Dermis lymphatic vessel endothelial cell (primary cell): Measurements from ENCODE around the gene KCNT1. TPM values are rescaled to one million over a fixed set of nuclear protein-coding genes. Genes with fewer than 3 reads are reported as not detected.

ENCODE experiments used
- total RNA-seq: library from RNA; depleted of rRNA; stranded (reverse); fragments of >200 nt; gene quantifications from 2 replicates; pipeline ENCODE4 v1.2.1, GENCODE V29; 2014

KCNT1 gene
- total RNA-seq: not detected in 2 replicates

DNA sequence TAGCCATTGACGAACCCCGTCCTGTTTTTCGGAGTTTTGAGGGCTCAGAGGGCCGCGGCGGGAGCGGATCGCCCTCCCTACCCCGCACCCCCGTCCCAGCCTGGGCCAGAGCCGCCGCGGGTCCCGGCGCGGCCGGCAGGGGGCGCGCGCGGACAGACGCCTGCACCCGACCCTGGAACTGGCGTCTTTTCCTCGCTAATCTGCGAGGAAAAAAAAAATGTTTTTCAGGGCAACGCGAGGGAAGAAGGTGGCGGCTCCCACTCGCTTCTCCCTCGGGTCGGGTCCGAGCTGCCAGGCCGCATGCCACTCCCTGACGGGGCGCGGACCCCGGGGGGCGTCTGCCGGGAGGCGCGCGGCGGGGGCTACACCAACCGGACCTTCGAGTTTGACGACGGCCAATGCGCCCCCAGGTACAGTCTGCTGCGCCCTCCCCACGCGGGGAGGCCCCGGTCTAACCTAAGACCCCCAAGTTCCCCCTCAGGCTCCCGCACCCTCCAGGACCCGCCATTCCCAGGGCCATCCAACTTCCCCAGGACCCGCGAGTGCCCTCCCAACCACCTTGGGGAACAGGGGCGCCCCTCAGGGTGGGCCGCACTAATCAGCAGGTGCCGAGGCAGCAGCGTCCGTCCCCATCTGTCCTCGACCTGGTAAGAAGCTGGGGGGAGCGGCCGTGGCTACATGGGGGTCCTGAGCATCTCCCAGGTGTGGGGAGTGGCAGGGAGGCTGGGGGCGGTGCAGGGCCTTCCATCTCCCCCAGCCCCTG lies at the start of gene KCNT1:
Gene KCNT1, plus strand, starts transcription at position 227 of the 763 bp plus-strand sequence. Its CDS starts 74 bp downstream, at position 301.

DNA sequence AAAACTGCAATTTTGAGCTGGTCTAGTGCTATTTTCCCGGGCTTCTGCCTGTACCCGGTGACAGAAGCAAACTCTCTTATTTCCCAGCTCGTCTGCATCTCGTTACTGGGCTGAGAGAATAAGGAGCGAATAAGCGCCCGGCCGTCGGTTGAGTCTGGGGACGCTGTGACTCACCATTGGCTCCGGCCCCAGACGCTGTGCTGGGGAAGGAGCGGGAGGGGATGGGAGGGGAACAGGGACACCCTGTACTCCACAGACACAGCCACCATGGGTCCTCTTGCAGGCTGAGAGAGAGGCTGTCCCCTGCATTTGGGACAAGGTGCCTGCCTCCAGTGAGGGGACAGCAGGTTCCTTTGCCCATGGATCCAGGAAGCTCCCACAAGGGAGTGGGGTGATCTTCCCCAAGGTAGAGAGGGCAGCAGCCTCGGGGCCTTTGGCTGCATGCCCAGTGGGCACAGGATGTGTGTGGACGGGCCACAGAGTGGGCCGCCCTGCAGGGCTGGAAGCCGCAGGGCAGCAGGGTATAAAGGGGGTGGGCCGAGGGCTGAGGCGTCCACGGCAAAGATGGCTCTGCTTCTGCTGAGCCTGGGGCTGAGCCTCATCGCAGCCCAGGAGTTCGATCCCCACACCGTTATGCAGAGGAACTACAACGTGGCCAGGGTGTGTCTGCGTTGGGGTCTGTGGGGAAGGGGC lies 39.1 kb upstream of the KCNT1 start, which contains the start of gene LCN9:
Gene LCN9, plus strand, starts transcription at position 552 of the 693 bp plus-strand sequence. Its CDS starts 13 bp downstream, at position 565.

DNA sequence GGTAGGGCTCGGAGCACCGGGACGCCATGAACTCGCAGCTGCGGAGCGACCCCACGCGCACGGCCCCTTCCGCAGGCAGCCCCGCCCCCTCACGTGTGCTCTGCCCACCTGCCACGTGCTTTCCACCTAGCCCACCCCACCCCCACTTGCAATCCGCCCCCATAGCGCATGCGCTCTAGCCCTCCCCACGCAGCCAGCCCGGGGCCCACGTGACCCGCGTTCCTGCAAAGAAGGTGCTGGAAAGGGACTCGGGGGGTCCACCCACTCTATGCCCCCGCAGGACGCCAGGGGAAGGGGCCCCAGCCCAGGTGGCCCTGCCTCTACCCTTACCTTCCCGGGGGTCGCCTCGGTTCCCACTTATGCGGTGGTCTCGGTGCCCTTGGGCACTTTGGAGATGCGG lies 2.5 kb upstream of the KCNT1 start, which contains the start of gene SOHLH1:
Gene SOHLH1, minus strand, starts transcription at position 42 of the 400 bp plus-strand sequence. Its CDS starts 14 bp downstream, at position 28.

Other genes starting within 250 kb of the KCNT1 start
- gene PPP1R26, start 222.4 kb upstream of the KCNT1 start, total RNA-seq: 9.1 and 10.0 TPM in 2 replicates
- gene MRPS2, start 201.5 kb upstream of the KCNT1 start, total RNA-seq: 9.9 and 12.3 TPM in 2 replicates
- gene LCN1, start 180.7 kb upstream of the KCNT1 start, total RNA-seq: not detected in 2 replicates
- gene OBP2A, start 156.1 kb upstream of the KCNT1 start, total RNA-seq: not detected in 2 replicates
- not detected in 2 replicates for gene PAEP, start 140.4 kb upstream of the KCNT1 start, total RNA-seq
- not detected in 2 replicates for gene GLT6D1, start 62.6 kb upstream of the KCNT1 start, total RNA-seq
- gene LCN9, start 38.9 kb upstream of the KCNT1 start, total RNA-seq: not detected in 2 replicates
- gene SOHLH1, start 2.7 kb upstream of the KCNT1 start, total RNA-seq: not detected in 2 replicates
- 13.4 and 14.4 TPM in 2 replicates for gene CAMSAP1, start 205.4 kb downstream of the KCNT1 start, total RNA-seq